ENCODE measurements around the gene KIF1C.

DNA sequence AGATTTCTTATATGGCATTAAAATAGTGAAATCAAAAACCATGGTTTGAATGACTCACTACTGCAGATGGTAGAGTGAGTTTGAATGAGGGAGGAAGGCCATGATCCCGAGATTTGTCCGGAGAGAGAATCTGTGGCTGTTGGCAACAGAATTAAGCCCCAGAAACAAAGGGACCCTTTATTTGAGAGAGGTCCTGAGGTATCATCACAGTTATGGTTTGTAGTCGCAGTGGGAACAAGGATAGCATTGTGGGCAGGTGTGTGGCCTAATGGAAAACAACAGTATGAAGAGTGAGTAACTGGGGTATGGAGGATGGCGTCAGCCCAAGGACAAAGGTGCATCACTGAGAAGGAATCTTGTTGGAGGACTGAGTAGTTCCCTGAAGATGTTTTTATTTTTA lies 72.0 kb downstream of the KIF1C start:
- TF ChIP-seq, protein P1, sequence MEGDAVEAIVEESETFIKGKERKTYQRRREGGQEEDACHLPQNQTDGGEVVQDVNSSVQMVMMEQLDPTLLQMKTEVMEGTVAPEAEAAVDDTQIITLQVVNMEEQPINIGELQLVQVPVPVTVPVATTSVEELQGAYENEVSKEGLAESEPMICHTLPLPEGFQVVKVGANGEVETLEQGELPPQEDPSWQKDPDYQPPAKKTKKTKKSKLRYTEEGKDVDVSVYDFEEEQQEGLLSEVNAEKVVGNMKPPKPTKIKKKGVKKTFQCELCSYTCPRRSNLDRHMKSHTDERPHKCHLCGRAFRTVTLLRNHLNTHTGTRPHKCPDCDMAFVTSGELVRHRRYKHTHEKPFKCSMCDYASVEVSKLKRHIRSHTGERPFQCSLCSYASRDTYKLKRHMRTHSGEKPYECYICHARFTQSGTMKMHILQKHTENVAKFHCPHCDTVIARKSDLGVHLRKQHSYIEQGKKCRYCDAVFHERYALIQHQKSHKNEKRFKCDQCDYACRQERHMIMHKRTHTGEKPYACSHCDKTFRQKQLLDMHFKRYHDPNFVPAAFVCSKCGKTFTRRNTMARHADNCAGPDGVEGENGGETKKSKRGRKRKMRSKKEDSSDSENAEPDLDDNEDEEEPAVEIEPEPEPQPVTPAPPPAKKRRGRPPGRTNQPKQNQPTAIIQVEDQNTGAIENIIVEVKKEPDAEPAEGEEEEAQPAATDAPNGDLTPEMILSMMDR (conservative IDR thresholded peaks at IDR 0.05; ENCODE audit: low read depth, low read length), result no peak
- no peak for TF ChIP-seq EZH2 (IDR thresholded peaks at IDR 0.05; ENCODE audit: borderline replicate concordance, low read depth, low read length, poor library complexity, severe bottlenecking)
